Heart left ventricle (tissue), 13 donors: ENCODE measurements around the gene LMAN1L.

Experiments used
- CTCF ChIP-seq, 12 donors: fragments of 200-600 bp; sonication (generic) in 4 of 12; IDR thresholded peaks; one replicate each; pipeline versions ENCODE4 v1.5.0 to v1.8.0; 2018 to 2022; ENCODE audit warnings: antibody characterized with exemption in 12 of 12, mild to moderate bottlenecking in 5 of 12
- POLR2A ChIP-seq, 2 donors: fragments of 450-650 bp; IDR thresholded peaks; one replicate each; pipeline ENCODE4 v1.6.1; 2017; ENCODE audit warnings: antibody characterized with exemption in 2 of 2, mild to moderate bottlenecking in 2 of 2, moderate library complexity in 2 of 2
- donor health status: ischemic (EF 13 %, LVEDD 7.1; RV severe dilation, severe dysfunction).
- donor health status: DM: no; HTN: yes; CAD: no.
- donor health status: DM: no; HTN: no; CAD: no.
- donor health status: ischemic (EF 25% LVEDD 6.9; RV normal size, moderate dysfunction).
- donor health status: ischemic (EF 25% LVEDD 5.7; RV mildly dilated, moderate dysfunction).
- donor health status: ischemic (EF 35%, LVEDD 5.7; RV mildly dilated, moderate dysfunction).
- donor health status: nonischemic (EF 11% LVEDD 7.7; RV severe dilation, severe dysfunction).
- donor health status: DM: yes; HTN: yes; CAD: no.
- donor health status: PGD.
- donor health status: ischemic (EF 29% LVEDD 5.4; RV normal size, mild dysfunction).
- donor health status: nonischemic (EF 23%, LVEDD 6.1; RV moderate dilation, normal function).

GRCh38 chr15:74781431-74782258, 31.0 kb upstream of the LMAN1L start, which contains the start of gene CSK:
- TF ChIP-seq CTCF (IDR thresholded peaks at IDR 0.05) (peak; percentile 40 to 69 (median 60)), POLR2A (IDR thresholded peaks at IDR 0.05) (no peak)
